ENCODE results near the gene UNC5C. TPM values are rescaled to one million over a fixed set of nuclear protein-coding genes. Genes with fewer than 3 reads are reported as not detected.

The UNC5C gene
- total RNA-seq, 1 experiment from 2014 or later = 1.0 TPM

GRCh38 chr4:95290702-95291101 lies 258.1 kb downstream of the UNC5C start:
- H3K36me3 Mint-ChIP-seq = peaks cover 8% of the 10 kb centered on the region
- H3K4me1 Mint-ChIP-seq = peaks cover 12% of the 10 kb centered on the region
- H3K27ac Mint-ChIP-seq = no peak overlapping the region
- no peak for ATAC-seq
- ChIA-PET POLR2A (interaction anchor here (0.6 kb wide), 1 partner anchor 157 kb away, joined by 4 read pairs; no protein-coding TSS in a partner anchor), CTCF (interaction anchor here (1.2 kb wide), 1 partner anchor 72 kb away, joined by 3 read pairs; no protein-coding TSS in a partner anchor)
- DNase-seq (ENCODE audit: low spot score) = no peak
- TF ChIP-seq E2F1 (CRISPR knock-in tag; IDR thresholded peaks at IDR 0.05) = no peak
- no peak for TF ChIP-seq TP53 (CRISPR knock-in tag; IDR thresholded peaks at IDR 0.05)
- TF ChIP-seq, protein P1, sequence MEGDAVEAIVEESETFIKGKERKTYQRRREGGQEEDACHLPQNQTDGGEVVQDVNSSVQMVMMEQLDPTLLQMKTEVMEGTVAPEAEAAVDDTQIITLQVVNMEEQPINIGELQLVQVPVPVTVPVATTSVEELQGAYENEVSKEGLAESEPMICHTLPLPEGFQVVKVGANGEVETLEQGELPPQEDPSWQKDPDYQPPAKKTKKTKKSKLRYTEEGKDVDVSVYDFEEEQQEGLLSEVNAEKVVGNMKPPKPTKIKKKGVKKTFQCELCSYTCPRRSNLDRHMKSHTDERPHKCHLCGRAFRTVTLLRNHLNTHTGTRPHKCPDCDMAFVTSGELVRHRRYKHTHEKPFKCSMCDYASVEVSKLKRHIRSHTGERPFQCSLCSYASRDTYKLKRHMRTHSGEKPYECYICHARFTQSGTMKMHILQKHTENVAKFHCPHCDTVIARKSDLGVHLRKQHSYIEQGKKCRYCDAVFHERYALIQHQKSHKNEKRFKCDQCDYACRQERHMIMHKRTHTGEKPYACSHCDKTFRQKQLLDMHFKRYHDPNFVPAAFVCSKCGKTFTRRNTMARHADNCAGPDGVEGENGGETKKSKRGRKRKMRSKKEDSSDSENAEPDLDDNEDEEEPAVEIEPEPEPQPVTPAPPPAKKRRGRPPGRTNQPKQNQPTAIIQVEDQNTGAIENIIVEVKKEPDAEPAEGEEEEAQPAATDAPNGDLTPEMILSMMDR (IDR thresholded peaks at IDR 0.05) = no peak
- no peak for TF ChIP-seq TEAD4 (CRISPR knock-in tag; IDR thresholded peaks at IDR 0.05)
- no peak for TF ChIP-seq CBFB (CRISPR knock-in tag; IDR thresholded peaks at IDR 0.05; ENCODE audit: low read depth)
- no peak for TF ChIP-seq CDX4 (CRISPR knock-in tag; IDR thresholded peaks at IDR 0.05; ENCODE audit: borderline replicate concordance)
- no peak for TF ChIP-seq KAT7 (CRISPR knock-in tag; IDR thresholded peaks at IDR 0.05; ENCODE audit: borderline replicate concordance)
- no peak for TF ChIP-seq TEAD1 (CRISPR knock-in tag; IDR thresholded peaks at IDR 0.05)
- no peak for TF ChIP-seq NFYB (CRISPR knock-in tag; conservative IDR thresholded peaks at IDR 0.05; ENCODE audit: low read depth)
- no peak for TF ChIP-seq TCF7 (CRISPR knock-in tag; IDR thresholded peaks at IDR 0.05; ENCODE audit: low read depth)
- no peak for TF ChIP-seq PRRX2 (CRISPR knock-in tag; IDR thresholded peaks at IDR 0.05)
- TF ChIP-seq ZNF425 (CRISPR knock-in tag; conservative IDR thresholded peaks at IDR 0.05) = no peak
- TF ChIP-seq, protein P2, sequence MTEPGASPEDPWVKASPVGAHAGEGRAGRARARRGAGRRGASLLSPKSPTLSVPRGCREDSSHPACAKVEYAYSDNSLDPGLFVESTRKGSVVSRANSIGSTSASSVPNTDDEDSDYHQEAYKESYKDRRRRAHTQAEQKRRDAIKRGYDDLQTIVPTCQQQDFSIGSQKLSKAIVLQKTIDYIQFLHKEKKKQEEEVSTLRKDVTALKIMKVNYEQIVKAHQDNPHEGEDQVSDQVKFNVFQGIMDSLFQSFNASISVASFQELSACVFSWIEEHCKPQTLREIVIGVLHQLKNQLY (CRISPR knock-in tag; IDR thresholded peaks at IDR 0.05) = no peak
- no peak for TF ChIP-seq FOXP4 (CRISPR knock-in tag; IDR thresholded peaks at IDR 0.05)
- no peak for TF ChIP-seq SP1 (CRISPR knock-in tag; conservative IDR thresholded peaks at IDR 0.05)
- no peak for TF ChIP-seq AR (CRISPR knock-in tag; IDR thresholded peaks at IDR 0.05)
- no peak for TF ChIP-seq CREB1 (CRISPR knock-in tag; IDR thresholded peaks at IDR 0.05)
- TF ChIP-seq ATF1 (CRISPR knock-in tag; IDR thresholded peaks at IDR 0.05) = no peak
- no peak for TF ChIP-seq ZNF232 (CRISPR knock-in tag; IDR thresholded peaks at IDR 0.05)
- no peak for TF ChIP-seq ZNF671 (CRISPR knock-in tag; IDR thresholded peaks at IDR 0.05)
- H3K4me3 Mint-ChIP-seq = no peak overlapping the region
- H3K27me3 Mint-ChIP-seq (ENCODE audit: low read depth) = no peaks in the 10 kb centered on the region
- H3K9me3 Mint-ChIP-seq = peaks cover 8% of the 10 kb centered on the region
